NOMO-1 treated with dmso at 0.1 percent for 144 hours (cell line): Measurements from ENCODE around the gene PIP.
"Not testable (repeated sequence)": the region's sequence is repeated elsewhere in the genome, so short reads cannot be mapped to it uniquely, and the experiment has no call there.

ENCODE experiments used
- DNase-seq: peaks from one replicate; lab custom pipeline; 2025; ENCODE audit not compliant: unreplicated experiment; lab: John Stamatoyannopoulos, UW

The PIP gene, protein sequence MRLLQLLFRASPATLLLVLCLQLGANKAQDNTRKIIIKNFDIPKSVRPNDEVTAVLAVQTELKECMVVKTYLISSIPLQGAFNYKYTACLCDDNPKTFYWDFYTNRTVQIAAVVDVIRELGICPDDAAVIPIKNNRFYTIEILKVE

DNA sequence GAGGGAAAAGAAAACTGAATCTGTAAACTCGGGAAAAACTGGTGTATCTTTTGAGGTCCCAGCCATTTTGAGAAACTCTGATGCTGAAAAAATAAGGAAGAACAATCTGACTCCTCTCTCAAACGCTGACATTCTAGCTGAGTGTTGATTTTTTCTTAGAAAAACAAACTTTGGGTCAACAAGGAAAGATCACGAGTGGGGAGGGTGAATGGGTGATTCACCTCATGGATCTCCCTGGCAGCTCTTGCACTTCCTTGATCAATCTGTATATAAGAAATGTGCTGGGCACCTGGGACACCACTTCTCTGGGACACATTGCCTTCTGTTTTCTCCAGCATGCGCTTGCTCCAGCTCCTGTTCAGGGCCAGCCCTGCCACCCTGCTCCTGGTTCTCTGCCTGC lies at the start of gene PIP:
TSS of gene PIP (plus strand) at position 297 of the 400 bp plus-strand sequence. CDS start at position 337, 40 bp downstream.
- DNase-seq = no peak

DNA sequence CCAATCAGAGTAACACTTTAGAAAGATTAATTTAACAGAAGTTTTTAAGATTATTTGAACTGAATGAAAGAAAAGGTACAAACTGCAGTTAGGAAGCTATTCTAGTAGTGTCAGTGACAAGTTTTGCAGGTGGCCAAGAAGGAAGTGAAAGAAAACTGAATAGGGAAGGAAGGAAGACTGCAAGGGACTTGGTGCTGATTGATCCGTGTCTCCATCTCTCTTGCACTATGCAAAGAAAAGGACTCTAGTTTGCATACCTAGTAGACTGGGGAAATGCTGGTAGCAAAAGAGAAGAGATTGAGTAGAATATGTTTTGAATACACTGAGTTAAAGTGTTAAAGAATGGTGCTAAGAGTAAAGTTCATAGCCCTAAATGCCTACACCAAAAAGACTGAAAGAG lies 46.8 kb upstream of the PIP start:
- peak; percentile 14 for DNase-seq

DNA sequence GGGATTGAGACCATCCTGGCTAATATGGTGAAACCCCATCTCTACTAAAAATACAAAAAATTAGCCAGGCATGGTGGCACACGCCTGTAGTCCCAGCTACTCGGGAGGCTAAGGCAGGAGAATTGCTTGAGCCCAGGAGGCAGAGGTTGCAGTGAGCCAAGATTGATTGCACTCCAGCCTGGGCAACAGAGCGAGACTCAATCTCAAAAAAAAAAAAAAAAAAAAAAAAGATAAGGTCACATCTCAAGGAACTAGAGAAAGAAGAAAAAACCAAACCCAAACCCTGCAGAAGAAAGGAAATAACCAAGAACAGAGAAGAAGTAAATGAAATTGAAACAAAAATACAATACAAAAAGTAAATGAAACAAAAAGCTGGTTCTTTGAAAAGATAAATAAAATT lies 46.3 kb upstream of the PIP start:
- DNase-seq = not testable (repeated sequence)

DNA sequence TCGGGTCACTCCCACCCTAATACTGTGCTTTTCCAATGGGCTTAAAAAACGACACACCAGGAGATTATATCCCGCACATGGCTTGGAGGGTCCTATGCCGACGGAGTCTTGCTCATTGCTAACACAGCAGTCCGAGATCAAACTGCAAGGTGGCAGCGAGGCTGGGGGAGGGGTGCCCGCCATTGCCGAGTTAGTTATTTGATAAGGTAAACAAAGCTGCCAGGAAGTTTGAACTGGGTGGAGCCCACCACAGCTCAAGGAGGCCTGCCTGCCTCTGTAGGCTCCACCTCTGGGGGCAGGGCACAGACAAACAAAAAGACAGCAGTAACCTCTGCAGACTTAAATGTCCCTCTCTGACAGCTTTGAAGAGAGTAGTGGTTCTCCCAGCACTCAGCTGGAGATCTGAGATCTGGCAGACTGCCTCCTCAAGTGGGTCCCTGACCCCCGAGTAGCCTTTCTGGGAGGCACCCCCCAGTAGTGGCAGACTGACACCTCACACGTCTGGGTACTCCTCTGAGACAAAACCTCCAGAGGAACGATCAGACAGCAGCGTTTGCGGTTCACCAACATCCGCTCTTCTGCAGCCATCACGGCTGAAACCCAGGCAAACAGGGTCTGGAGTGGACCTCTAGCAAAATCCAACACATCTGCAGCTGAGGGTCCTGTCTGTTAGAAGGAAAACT lies 43.2 kb upstream of the PIP start:
- not testable (repeated sequence) for DNase-seq

DNA sequence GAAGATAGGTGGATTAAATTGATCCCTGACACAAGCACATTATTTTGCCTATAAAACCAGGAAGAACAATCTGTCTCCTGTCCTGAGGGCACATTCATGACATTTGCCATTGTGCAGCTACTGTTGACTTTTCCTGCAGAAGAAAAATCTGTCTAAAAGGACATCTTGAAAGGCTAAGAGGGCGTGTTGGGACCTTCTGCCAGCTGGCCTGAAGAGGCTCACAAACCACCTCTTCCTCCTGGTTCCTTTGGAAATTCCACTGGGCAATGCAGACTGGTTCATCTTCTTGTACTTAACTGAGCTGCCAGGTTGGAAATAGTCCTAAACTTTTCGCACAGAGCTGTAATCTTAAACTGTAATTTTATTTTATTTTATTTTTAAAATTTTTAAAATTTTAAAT lies 35.7 kb upstream of the PIP start:
- no peak for DNase-seq

DNA sequence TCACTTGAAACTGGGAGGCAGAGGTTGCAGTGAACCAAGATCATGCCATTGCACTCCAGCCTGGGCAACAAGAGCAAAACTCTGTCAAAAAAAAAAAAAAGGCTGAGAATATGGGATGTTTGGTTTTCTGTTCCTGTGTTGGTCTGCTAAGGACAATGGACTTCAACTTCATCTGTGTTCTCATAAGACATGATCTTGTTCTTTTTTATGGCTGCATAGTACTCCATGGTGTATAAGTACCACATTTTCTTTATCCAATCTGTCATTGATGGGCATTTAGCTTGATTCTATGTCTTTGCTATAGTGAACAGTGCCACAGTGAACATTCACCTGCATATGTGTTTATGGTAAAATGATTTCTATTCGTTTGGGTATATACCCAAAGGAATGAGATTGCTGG lies 32.3 kb upstream of the PIP start:
- DNase-seq = not testable (repeated sequence)

DNA sequence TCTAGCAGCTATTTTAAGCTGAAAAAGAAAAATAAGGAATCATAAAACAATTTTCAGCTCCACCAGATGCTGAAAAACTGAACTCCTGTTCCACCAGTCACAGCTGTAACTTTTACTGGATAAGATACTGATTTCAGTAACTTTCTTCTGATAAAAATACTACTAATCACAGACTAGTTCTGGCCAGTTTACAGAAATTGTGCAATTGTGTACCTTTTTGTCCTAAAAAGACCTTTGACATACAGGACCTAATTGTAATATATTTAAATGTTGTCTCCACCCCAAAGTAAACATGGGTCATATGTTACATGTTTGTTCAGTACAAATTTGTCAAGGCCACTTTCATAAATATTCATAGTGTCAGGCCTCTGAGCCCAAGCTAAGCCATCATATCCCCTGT lies 27.1 kb upstream of the PIP start:
- DNase-seq = no peak

DNA sequence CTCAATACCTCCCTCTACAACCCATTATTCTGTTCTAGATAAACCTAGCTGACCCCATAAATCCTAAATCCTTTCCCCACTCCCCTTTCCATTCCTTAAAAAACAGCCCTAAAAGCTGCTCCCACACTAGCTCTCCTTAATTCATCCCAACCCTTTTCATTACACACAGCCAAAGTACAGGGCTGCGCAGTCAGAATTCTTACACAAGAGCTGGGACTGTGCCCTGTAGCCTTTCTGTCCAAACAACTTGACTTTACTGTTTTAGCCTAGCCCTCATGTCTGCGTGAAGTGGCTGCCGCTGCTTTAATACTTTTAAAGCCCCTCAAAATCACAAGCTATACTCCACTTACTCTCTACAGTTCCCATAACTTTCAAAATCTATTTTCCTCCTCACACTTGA lies 23.9 kb upstream of the PIP start:
- not testable (repeated sequence) for DNase-seq

DNA sequence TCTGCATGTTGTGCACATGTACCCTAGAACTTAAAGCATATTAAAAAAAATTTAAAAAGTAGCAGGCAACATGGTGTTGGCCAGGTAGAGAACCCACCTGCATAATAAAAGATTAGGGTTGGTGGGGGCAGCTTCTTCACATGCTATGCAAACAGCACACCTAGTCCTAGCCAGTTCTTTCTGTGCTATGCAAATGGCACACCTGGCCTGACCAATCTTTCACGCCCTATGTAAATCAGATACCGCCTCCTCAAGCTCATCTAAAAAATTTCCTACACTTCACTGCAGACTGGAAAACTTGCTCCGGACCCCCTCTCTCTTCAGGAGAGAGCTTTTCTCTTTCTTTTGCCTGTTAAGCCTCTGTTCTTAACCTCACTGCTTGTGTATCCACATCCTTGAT lies 14.5 kb upstream of the PIP start:
- no peak for DNase-seq

DNA sequence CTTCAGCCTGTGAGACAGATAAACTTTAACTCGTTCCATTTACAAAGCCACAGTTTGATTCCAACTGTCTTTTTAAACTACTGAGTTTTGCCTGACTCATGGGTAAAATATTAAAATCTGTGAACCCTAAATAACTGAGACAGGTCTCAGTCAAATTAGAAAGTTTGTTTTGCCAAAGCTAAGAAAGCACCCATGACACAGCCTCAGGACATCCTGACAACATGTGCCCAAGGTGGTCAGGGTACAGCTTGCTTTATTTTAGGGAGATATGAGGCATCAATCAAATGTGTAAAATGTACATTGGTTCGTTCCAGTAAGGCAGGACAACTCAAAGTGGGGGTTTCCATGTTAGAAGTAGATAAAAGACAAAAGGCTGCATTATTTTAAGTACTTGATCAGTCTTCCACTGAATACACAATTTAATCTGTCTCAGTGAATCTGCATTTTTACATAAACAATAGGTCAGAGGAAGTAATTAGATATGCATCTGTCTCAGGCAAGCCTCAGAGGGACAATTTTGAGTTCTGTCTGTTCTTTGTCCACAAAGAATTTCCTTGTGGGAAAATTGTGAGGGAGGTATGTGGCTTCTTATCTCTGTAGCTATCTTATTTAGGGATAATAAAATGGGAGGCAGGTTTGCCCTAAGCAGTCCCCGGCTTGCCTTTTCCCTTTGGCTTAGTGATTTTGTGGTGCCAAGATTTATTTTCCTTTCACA lies 11.0 kb upstream of the PIP start:
- no peak for DNase-seq

DNA sequence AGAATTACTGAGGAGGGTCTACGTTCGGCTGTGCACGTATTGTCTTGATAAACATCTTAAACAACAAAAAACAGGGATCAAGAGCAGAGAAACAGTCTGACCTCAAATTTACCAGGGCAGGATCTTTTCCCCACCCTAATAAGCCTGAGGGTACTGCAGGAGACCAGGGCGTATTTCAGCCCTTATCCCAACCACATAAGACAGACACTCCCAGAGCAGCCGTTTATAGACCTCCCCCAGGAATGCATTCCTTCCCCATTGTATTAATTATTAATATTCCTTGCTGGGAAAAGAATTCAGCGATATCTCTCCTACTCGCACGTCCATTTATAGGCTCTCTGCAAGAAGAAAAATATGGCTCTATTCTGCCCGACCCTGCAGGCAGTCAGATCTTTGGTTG lies 8.6 kb upstream of the PIP start:
- not testable (repeated sequence) for DNase-seq

DNA sequence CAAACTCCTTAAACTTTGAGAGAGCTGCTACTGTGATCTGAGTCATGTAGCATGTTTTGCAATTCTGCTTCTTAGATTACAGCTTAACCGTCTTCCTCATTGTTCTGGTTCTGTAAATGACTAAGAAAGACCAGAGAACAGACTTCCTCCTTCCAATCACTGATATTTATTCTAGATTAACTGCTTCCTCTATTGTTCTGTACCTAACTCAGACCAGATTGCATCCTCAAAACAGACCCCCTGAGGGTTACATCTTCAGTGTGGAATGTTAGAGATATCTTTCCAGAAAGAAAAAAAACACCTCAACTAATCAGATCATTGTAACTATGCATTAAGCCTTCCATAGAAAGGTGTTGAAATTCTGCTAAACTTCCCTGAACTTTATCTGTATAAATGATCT lies 5.7 kb upstream of the PIP start:
- DNase-seq = peak; percentile 53

DNA sequence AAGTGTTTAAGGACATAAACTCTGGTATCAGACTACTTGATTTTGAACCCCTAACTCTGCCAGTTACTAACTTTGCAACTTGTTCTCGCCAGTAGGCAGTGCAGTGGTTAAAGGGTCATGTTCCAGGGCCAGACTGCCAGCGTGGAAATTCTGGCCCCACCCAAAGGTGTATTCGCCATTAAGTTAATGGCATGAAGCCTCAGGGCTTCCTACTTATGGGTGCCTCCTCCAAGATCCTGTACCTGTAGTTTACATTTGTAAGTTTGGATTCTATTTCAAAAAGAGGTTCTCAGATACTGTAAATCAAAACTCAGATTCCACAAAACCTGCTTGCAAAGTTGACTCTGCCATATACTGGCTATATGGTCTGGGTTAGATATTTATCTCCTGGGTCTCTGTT lies 2.8 kb upstream of the PIP start:
- no peak for DNase-seq

DNA sequence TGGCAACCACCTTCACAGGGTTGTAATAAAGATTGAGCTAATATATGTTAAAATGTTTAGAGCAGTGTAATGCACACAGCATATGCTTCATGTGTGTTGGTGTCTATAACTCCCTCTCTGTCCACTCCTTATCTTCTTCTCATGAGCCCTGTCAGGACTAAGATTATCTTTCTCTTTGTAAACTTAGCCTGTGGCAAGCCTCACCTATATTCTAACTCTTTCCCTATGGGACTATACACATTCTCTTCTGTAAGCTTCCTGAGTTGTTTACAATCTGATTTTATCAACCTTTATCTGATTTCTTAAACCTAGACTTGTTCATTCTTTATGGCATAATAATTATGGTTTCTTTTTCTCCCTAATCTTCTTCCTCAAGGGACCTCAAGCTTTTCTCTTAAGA lies 2.4 kb upstream of the PIP start:
- no peak for DNase-seq

DNA sequence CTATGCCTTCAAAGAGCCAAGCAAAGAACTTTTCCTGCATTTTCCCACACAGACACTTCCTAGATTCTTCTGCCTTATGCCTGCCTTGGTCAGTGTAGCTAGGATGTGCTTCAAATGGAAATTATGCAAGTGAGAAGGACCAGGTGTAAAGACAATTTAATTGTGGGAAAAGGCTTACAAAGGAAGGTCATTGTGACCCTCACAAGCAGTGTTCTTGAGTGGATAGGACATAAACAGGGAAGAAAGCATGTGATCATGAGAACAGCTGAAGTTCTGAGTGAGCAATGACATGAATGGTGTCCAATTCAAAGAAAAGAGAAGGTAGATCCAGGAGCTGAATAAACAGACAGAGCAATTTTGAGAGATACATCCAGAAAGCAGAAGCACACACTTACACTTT lies 1.3 kb upstream of the PIP start:
- DNase-seq = no peak

DNA sequence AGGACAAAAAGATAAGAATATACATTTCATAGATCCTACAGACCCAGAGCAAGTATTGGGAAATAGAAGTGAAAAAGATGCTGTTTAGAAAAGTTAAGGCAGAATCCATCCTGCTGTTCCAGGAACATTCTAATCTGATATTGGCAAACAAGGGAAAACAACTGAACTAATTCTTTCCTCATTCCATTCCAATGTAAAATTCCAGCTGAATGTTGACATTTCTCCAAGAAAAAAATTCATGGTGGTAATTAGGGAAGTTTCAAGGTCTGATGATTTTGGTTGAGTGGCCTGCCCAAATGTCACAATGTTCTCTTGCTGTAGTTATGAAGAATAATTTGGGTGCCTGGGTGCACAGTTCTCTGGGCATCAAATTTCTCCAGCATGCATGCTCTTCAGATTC lies 15.2 kb downstream of the PIP start:
- DNase-seq = no peak

DNA sequence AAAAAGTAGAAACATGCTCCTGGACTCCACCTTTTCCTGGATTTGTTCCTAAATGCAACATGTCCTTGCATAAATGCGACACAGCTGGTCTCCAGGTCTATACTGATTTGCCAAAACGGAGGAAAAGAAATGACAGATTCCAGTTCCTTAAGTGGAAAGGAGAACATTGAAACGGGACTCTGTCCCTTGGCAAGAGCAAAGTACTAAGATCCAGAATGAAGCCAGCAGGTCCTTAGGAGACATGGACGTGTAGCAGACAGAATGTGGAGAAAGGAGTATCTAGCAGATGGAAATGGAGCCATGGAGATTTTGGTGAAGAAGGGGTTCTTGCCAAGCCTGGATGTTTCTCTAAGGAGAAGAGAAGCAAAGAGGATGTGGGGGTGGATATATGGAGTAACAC lies 16.2 kb downstream of the PIP start:
- DNase-seq = no peak

DNA sequence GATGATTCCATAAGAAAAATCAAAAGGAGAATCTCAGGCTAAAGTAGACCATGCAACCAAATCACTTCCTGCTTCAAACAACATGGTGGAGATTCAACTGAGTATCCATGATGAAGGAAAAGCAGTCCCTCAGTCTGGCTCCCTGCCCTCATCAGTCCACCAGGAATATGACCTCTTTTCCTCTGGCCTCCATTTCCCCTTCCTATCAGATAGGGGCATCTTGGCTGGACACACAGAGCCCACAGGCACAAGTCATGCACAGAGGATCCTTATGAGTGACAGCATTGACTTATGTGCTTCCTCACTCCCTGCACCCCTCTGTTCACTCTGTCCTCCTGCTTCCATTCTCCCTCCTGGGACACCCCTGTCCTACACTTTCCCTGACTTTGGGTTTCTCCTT lies 16.8 kb downstream of the PIP start:
- DNase-seq = no peak

DNA sequence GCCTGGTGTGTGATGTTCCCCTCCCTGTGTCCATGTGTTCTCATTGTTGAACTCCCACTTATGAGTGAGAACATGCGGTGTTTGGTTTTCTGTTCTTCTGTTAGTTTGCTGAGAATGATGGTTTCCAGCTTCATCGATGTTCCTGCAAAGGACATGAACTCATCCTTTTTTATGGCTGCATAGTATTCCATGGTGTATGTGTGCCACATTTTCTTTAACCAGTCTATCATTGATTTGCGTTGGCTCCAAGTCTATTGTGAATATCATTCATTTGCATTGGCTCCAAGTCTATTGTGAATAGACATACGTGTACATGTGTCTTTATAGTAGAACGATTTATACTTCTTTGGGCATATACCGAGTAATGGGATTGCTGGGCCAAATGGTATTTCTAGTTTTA lies 18.8 kb downstream of the PIP start:
- DNase-seq = not testable (repeated sequence)

DNA sequence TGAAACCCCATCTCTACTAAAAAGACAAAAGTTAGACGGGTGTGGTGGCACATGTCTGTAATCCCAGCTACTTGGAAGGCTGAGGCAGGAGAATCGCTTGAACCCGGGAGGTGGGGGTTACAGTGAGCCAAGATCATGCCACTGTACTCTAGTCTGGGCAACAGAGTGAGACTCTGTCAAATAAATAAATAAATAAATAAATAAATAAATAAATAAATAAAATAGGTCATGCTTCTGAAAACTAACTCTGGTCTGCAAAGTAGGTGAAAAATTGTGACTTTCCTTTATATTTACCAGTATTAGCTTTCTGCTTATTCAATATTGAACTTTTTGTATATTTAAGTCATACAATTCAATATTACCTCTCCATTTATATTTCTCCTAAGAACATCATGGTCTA lies 26.7 kb downstream of the PIP start:
- DNase-seq = not testable (repeated sequence)

DNA sequence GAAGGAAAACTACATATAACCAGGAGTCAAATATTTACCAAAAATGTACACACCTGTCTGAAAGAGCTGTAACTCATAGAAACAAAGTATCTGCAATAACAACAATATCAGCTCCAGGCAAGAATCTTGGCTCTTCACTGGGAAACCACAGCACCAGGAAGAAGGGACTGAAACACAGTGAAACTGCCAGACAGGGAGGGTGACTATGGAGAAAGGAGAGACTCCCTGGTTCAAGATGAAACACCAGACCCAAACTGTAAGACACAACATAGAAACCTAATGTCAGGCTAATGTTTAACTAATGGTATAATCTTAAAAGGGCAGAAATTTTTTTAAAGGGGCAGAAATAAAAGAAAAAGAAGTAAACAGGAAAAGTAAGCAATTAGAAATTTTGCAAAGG lies 39.8 kb downstream of the PIP start:
- DNase-seq = no peak

DNA sequence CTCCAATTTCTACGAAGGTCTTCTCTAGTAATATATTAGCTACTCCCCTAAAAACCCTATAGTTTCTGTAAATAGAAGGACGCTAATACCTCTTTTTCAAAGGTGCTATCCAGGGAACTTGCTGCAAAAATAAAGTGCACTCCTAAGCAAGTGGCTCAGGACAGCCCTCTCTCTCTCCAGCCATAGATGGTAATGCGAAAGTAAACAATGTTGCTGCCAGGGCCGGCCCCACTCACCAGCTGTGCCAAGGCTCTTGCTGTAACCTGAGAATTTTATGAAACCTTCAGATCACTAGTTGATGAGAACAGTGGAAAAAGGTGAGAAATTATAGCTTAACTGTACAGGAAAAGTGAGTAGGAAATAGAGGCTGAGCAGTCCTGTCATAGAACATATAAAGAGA lies 40.5 kb downstream of the PIP start:
- DNase-seq = no peak

DNA sequence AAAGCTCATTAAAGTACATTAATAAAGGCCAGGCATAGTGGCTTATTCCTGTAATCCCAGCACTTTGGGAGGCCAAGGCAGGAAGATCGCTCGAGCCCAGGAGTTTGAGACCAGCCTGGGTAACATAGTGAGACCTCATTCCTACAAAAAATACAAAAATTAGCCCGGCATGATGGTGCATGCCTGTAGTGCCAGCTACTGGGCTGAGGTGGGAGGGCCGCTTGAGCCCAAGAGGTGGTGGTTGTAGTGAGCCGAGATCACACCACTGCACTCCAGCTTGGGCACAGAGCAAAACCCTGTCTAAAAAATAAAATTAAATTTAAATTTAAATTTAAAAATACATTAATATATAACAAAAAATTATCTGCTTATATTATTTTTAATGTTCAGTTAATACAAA lies 44.3 kb downstream of the PIP start:
- no peak for DNase-seq
